Epithelial cell of esophagus (primary cell): ENCODE measurements around the gene MORC2.

ENCODE experiments used
- DNase-seq: peaks from one replicate; pipeline ENCODE4 v3.0.0; 2010; ENCODE audit warnings: low read depth
- H3K4me3 ChIP-seq: 2 replicates; pipeline ENCODE4 v1.5.1; 2011; ENCODE audit warnings: mild to moderate bottlenecking, low read length, control low read depth
- TF ChIP-seq, protein P1 (sequence below): IDR thresholded peaks from 2 replicates; pipeline ENCODE4 v1.5.1; 2011; ENCODE audit warnings: low read depth, mild to moderate bottlenecking, low read length, control low read depth, inconsistent platforms; ENCODE audit not compliant: insufficient read depth; ENCODE audit errors: missing control alignments

The MORC2 gene

DNA sequence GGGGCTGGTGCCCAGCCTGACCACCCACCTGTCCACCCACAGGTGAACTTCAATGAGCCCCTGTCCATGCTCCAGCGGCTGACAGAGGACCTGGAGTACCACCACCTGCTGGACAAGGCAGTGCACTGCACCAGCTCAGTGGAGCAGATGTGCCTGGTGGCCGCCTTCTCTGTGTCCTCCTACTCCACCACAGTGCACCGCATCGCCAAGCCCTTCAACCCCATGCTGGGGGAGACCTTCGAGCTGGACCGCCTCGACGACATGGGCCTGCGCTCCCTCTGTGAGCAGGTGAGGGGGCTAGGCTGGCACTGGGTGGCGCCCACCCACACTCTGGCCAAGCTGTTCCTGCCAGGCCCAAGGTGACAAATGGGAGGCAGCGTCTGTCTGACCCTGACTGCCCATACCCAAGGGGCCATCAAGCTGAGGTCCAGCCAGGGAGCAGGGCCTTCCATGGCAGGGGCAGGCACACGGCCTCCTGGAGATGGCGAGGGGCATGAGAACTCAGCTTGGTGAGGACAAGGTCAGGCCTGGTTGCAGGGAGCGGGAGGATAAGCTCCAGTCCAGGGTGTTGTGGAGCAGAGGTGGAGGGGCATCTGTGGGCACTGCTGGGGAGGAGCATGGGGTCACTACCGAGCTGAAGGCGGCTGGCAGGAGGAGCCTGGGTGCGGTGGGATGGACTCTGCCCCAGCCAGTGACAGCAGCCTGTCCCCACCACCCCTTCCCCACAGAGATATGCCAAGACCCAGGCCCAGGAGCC, 77.7 kb downstream of the MORC2 start:
- peak; percentile 55 for DNase-seq
- H3K4me3 ChIP-seq, result no peak overlapping the region
- TF ChIP-seq, protein P1, sequence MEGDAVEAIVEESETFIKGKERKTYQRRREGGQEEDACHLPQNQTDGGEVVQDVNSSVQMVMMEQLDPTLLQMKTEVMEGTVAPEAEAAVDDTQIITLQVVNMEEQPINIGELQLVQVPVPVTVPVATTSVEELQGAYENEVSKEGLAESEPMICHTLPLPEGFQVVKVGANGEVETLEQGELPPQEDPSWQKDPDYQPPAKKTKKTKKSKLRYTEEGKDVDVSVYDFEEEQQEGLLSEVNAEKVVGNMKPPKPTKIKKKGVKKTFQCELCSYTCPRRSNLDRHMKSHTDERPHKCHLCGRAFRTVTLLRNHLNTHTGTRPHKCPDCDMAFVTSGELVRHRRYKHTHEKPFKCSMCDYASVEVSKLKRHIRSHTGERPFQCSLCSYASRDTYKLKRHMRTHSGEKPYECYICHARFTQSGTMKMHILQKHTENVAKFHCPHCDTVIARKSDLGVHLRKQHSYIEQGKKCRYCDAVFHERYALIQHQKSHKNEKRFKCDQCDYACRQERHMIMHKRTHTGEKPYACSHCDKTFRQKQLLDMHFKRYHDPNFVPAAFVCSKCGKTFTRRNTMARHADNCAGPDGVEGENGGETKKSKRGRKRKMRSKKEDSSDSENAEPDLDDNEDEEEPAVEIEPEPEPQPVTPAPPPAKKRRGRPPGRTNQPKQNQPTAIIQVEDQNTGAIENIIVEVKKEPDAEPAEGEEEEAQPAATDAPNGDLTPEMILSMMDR, result peak; percentile 82

DNA sequence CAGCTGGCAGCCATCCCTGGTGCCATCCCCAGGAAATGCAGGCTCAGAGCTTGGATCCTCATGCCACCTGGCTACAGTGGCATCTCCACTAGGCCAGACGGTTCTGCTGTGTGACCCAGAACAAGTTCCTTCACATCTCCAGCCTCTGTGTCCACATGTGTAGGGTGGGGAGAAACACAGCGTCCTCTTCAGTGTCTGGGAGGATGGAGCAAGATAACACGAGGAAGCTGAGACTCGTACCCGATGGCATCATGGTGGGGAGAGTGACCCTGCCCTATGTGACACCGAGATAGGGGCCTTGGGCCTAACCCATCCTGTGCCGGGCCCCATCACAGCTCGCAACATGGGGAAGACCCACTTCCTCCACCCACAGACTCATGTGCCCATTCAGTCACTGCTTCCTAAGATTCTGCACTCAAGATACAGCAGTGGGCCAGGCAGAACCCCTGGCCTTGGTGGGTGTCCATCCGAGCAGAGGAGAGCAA, 78.5 kb downstream of the MORC2 start:
- no peak for DNase-seq
- H3K4me3 ChIP-seq, result no peak overlapping the region
- TF ChIP-seq, protein P1, result no peak

DNA sequence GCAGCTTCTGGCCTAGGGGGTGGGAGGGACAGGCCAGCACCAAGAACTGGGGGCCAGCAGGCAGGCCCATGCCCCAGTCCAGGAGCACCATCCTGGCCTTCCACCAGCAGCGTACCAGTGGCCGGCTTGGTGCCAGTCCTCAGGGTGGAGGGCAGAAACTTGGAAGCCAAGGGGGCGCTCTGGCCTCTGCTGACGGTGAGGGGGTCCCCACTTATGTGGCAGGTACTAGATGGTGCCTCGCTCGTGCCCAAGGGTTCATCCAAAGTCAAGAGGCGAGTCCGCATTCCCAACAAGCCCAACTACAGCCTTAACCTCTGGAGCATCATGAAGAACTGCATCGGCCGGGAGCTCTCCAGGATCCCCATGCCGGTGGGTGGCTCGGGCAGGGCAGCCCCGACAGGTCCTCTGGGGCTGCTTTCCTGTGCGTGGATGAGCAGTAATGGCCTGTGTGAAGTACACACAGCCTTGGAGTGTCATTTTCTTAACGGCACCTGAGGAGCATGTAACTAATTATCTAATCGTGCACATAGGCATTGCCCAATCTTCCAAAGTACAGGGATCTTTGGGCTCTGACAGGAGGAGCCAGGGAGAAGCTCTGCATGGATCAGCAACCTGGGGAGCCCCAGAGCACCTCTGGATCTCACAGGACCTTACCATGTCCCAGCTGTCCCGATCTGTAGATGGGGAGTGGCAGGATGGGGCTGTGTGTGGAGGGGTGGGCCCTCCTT, 79.1 kb downstream of the MORC2 start:
- H3K4me3 ChIP-seq, result no peak overlapping the region
- no peak for DNase-seq
- TF ChIP-seq, protein P1, result no peak

DNA sequence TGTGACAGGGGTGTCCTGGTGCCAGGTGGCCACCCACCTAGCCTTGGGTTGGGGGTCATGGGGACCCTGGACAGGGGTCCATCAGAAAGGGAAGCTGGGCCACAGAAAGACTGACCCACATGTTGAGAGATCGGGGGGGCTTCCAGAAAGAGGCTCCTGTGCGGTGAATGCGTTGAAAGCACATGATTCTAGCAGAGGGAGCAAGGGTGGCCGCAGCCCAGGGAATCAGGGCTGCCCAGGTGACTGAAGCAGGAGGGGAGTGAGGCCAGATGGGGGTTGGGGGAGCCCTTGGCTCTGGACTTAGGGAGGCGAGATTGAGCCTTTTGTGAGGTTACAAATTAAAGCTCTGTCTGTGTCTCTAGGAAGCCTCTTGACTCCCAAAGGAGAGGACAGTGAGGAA, 80.7 kb downstream of the MORC2 start:
- H3K4me3 ChIP-seq, result no peak overlapping the region
- TF ChIP-seq, protein P1, result no peak
- DNase-seq, result no peak

DNA sequence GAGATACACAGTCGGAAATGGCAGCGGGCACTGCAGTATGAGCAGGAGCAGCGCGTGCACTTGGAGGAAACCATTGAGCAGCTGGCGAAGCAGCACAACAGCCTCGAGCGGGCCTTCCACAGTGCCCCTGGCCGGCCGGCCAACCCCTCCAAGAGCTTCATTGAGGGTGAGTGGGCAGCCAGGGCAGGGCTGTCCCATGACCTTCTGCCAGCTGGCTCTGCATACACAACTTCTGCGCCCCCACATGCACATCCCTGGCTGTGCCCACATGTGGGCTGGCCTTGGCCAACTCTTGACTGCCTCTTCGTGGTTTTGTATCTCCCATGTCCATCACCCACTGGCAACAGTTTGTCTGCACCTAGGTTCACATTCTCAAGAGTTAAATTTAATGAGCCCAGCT, 81.1 kb downstream of the MORC2 start:
- TF ChIP-seq, protein P1, result no peak
- H3K4me3 ChIP-seq, result no peak overlapping the region
- no peak for DNase-seq

DNA sequence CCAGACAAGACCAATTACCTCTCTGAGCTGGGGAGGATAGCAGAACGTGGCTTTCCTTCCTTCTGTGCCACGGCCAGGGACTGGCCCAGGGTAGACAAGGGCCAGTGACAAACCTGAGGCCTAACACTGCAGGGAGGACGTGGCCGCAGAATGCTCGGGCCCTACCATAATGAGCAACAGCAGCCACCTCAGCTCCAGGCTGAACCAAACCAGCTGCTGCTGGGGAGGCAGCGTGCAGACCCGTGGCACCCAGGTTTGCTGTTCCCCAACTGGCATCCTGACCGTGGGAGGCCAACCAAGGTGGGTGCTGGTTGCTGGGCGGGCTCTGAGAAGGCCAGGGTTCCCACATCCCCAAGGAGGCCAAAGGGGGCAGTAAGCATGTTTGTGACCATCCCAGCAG, 83.0 kb downstream of the MORC2 start:
- TF ChIP-seq, protein P1, result no peak
- H3K4me3 ChIP-seq, result no peak overlapping the region

More for the DNA sequence above, 83.0 kb downstream of the MORC2 start:
- DNase-seq, result no peak
